Mammary microvascular endothelial cell (primary cell): Measurements from ENCODE around the gene NUP214. TPM values are rescaled to one million over a fixed set of nuclear protein-coding genes. Genes with fewer than 3 reads are reported as not detected.

Experiments used
- total RNA-seq: library from RNA; depleted of rRNA; stranded (reverse); fragments of >200 nt; gene quantifications from 2 replicates; pipeline ENCODE4 v1.2.3, GENCODE V29; 2015

The NUP214 gene
- total RNA-seq, result 22.9 and 28.2 TPM in 2 replicates

DNA sequence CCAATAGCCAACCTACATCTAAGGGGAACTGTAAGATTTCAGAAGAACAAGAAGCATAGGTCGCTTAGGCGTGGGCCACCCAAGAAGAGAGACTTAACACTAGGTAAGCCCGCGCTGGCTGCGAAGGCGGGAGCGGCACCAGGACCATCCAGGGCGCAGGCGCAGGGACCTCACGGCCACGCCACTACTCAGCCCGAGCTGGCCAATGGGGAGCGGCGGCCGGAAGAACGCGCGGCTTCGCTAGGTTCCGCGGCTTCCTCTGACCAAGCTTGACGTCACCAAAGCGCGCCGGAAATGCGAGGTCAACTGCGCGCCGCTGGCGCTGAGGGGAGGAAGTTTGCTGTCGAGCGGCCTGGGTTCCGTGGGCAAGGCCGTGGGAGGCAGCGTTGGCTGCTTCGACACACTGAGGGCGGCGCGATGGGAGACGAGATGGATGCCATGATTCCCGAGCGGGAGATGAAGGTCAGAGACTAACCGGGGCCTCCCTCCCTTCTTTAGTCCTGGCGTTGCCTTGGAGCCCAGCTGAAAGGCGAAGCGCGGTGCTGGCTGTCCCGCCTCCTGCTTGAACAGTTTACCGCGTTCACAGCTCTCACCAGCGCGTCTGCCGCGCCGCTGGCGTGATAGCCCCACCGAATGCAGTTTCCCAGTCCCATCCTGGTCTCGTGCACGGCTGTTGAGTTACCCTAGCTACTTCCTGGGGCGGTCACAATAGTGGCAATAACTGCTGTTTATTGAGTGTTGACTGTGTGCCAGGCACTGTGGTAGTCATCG lies at the start of gene NUP214:
Gene NUP214 (plus strand): TSS at position 299 of the 771 bp plus-strand sequence. CDS start 119 bp downstream, at position 418.

DNA sequence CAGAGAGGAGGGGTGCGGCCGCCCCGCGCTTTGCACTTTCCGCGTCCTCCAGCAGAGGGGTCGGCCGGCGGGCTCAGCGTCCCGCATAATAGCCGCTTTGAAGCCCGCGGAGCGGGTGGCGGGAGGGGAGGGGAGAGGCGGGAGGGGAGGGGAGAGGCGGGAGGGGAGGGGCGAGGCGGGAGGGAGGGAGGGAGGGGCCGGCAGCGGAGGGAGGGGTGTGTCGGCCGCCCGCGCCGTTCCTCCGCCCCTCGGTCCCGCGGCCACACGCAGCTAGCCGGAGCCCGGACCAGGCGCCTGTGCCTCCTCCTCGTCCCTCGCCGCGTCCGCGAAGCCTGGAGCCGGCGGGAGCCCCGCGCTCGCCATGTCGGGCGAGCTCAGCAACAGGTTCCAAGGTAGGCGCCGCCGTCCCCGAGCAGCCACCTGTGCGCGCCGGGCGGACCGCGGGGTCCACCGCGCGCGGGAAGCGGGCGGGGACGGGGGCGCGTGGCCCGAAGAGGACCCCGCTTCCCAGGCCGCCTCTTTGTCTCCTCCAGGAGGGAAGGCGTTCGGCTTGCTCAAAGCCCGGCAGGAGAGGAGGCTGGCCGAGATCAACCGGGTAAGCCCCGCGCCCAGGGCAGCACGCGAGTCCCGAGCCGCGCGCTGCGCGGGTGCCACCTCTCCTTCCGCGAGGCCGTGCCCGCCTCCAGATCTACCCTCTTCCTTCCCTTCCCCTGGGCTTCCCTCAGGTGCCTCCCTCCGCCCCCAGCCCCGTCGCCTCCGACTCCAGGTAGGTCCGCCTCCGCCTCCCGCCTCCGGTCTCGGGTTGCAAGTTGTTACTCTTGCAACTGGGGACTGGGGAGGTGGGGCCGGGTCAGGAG lies 28.9 kb upstream of the NUP214 start, which contains the start of gene AIF1L:
Gene AIF1L (plus strand): TSS at position 263 of the 857 bp plus-strand sequence. CDS start 99 bp downstream, at position 362.

DNA sequence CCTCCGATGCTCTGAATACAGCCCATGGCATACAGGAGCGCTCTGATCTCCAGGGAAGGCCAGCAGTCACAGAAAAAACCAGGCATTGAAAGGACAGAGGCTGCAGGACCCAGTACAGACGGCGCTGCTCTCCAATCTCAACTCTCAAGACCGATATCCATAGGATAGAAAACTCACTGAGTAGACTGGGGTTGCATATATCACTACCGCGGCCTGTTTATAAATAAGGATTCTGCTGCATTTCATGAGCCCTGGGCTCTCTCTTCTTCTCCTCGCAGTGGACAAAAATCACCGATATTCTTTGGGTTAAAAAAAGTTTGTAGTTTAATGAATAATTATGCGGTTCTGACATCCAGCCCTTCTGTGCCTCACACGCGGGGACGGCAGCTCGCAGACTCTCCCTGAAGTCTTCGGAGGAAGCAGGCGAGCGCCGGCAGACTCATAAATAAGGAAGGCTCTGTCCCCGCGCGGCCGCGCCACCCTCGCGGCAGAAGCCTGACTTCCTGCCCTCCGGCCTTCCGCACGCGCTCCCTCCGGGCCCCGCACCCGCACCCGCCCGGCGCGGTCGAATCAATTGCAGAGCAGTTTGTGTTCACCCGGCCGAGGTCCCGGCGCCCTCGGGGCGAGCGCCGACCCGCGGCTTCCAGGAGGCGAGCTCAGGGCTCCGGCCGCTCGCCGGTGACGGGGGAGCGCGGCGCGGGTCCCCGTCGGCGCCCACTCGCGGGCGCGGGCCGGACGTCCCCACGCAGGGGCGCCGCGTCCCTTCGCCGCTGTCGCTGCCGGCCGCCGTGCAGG lies 150.9 kb downstream of the NUP214 start, which contains the start of gene FAM78A:
Gene FAM78A (minus strand): TSS at position 417 of the 795 bp plus-strand sequence. CDS start 331 bp downstream, at position 86.

Other genes with a start within 250 kb of the NUP214 start
- gene QRFP, start 228.8 kb upstream of the NUP214 start, total RNA-seq, result not detected in 2 replicates
- gene FIBCD1, start 186.3 kb upstream of the NUP214 start, total RNA-seq, result not detected in 2 replicates
- 0.10 and 0.20 TPM in 2 replicates for gene LAMC3, start 116.4 kb upstream of the NUP214 start, total RNA-seq
- 18.6 and 19.2 TPM in 2 replicates for gene AIF1L, start 29.1 kb upstream of the NUP214 start, total RNA-seq
- 2.2 and 3.2 TPM in 2 replicates for gene FAM78A, start 150.9 kb downstream of the NUP214 start, total RNA-seq
- gene PLPP7, start 164.1 kb downstream of the NUP214 start, total RNA-seq, result 5.6 and 9.5 TPM in 2 replicates